Ishikawa (cell line): Measurements from ENCODE around the gene PREX1.

Experiments used
- MAX ChIP-seq: IDR thresholded peaks from 2 replicates; pipeline ENCODE4 v1.6.1; 2012
- NFIC ChIP-seq: IDR thresholded peaks from 2 replicates; pipeline ENCODE4 v1.6.1; 2012

- TF ChIP-seq NFIC (no peak), MAX (no peak)
Measured at GRCh38 chr20:48656661-48657211, 171.1 kb downstream of the PREX1 start.
